Endodermal cell (in vitro differentiated cells): Measurements from ENCODE around the gene GJA5. TPM values are rescaled to one million over a fixed set of nuclear protein-coding genes. Genes with fewer than 3 reads are reported as not detected.
A peak's percentile ranks its signal among the peaks of the same experiment; 100 is the strongest.

ENCODE experiments used
- DNase-seq: peaks from one replicate; pipeline ENCODE4 v3.0.0-alpha.2; 2017
- H3K27ac ChIP-seq: 2 replicates; pipeline ENCODE4 v1.5.1; 2013; ENCODE audit warnings: mild to moderate bottlenecking, low read depth, low read length, moderate library complexity
- H3K27me3 ChIP-seq: 2 replicates; pipeline ENCODE4 v1.6.1; 2013; ENCODE audit warnings: mild to moderate bottlenecking, low read length, moderate library complexity; ENCODE audit not compliant: insufficient read depth, control insufficient read depth, poor library complexity, severe bottlenecking
- H3K36me3 ChIP-seq: 2 replicates; pipeline ENCODE4 v1.7.0; 2013; ENCODE audit warnings: mild to moderate bottlenecking, low read length, moderate library complexity; ENCODE audit not compliant: control insufficient read depth, insufficient read depth
- H3K4me1 ChIP-seq: one replicate; pipeline ENCODE4 v1.7.0; 2013; ENCODE audit warnings: low read length; ENCODE audit not compliant: control insufficient read depth, insufficient read depth
- H3K4me3 ChIP-seq: 2 replicates; pipeline ENCODE4 v1.5.1; 2013; ENCODE audit warnings: mild to moderate bottlenecking, low read length, moderate library complexity
- H3K9ac ChIP-seq: 2 replicates; pipeline ENCODE4 v1.6.1; 2013; ENCODE audit warnings: mild to moderate bottlenecking, low read length, moderate library complexity; ENCODE audit not compliant: poor library complexity, severe bottlenecking; ENCODE audit errors: extremely low read depth
- H3K9me3 ChIP-seq: 2 replicates; pipeline ENCODE4 v1.6.1; 2013; ENCODE audit warnings: mild to moderate bottlenecking, low read length, moderate library complexity; ENCODE audit not compliant: control insufficient read depth
- H3K27ac Mint-ChIP-seq: 2 replicates; pipeline ENCODE4 v1.8.0; 2020; ENCODE audit warnings: mixed read lengths
- H3K27me3 Mint-ChIP-seq: 2 replicates; pipeline ENCODE4 v1.8.0; 2021; ENCODE audit warnings: mild to moderate bottlenecking, mixed read lengths; ENCODE audit not compliant: insufficient read depth
- H3K36me3 Mint-ChIP-seq: 2 replicates; pipeline ENCODE4 v1.8.0; 2020; ENCODE audit warnings: low read depth, mixed read lengths
- H3K4me1 Mint-ChIP-seq: 2 replicates; pipeline ENCODE4 v1.8.0; 2020; ENCODE audit warnings: mixed read lengths
- H3K4me3 Mint-ChIP-seq: 2 replicates; pipeline ENCODE4 v1.8.0; 2020; ENCODE audit warnings: mild to moderate bottlenecking, moderate library complexity, mixed read lengths
- H3K9me3 Mint-ChIP-seq: 2 replicates; pipeline ENCODE4 v1.8.0; 2020; ENCODE audit warnings: mild to moderate bottlenecking, mixed read lengths
- CTCF ChIP-seq: fragments of 200-600 bp; sonication (generic); conservative IDR thresholded peaks from 2 replicates; pipeline ENCODE4 v1.5.0; 2021; ENCODE audit warnings: antibody characterized with exemption, mild to moderate bottlenecking
- WGBS, 2 experiments: methylation state at CpG; one replicate each; pipeline versions ENCODE4 v1.1.5 to v1.1.7; 2013; ENCODE audit warnings: missing lambda C conversion rate in 2 of 2, mixed read lengths in 1 of 2; ENCODE audit not compliant: insufficient coverage in 1 of 2, insufficient read length in 1 of 2; 5-methylcytosine and 5-hydroxymethylcytosine counted together
- total RNA-seq, 2 donors: library from RNA; stranded (reverse); fragmentation: NEBNext Ultra II Directional in 1 of 2; extraction: Animal tissue kit (Norgen Biotek cat#: 25700) in 1 of 2; gene quantifications; 2 replicates in 1 of 2; 3 replicates in 1 of 2; pipeline ENCODE4 v1.2.1, GENCODE V29; 2021

GJA5 gene
- total RNA-seq, 2 donors from 2014 or later: 1.4 to 1.6 TPM

- H3K9me3 Mint-ChIP-seq: no peaks in the 10 kb centered on the region
- peaks cover 62% of the 10 kb centered on the region for H3K27me3 Mint-ChIP-seq
- DNase-seq: peak; percentile 75
- 26 to 34% methylated on average over 8 to 9 of the region's 9 CpGs for WGBS, 2 experiments
- H3K27ac ChIP-seq: no peak overlapping the region
- H3K4me3 ChIP-seq: peak overlapping the region; percentile 15
- no peaks in the 10 kb centered on the region for H3K36me3 Mint-ChIP-seq
- no peaks in the 10 kb centered on the region for H3K9me3 ChIP-seq
- H3K27ac Mint-ChIP-seq: no peak overlapping the region
- peak overlapping the region; percentile 28 for H3K4me3 Mint-ChIP-seq
- H3K27me3 ChIP-seq: peaks cover 42% of the 10 kb centered on the region
- no peak overlapping the region for H3K9ac ChIP-seq
- H3K4me1 Mint-ChIP-seq: peaks cover 20% of the 10 kb centered on the region
- no peaks in the 10 kb centered on the region for H3K36me3 ChIP-seq
- H3K4me1 ChIP-seq: no peaks in the 10 kb centered on the region
- TF ChIP-seq CTCF: no peak
These were observed 12.9 kb upstream of the GJA5 start for GRCh38 chr1:147773215-147773715.

GRCh38 chr1:147772570-147772969, 12.2 kb upstream of the GJA5 start:
- TF ChIP-seq CTCF: no peak
- no peak for DNase-seq
- Histone ChIP-seq H3K9ac (no peak overlapping the region), H3K27ac (no peak overlapping the region), H3K9me3 (no peaks in the 10 kb centered on the region), H3K36me3 (no peaks in the 10 kb centered on the region), H3K4me3 (no peak overlapping the region), H3K27me3 (peaks cover 42% of the 10 kb centered on the region), H3K4me1 (no peaks in the 10 kb centered on the region)
- H3K9me3 Mint-ChIP-seq: no peaks in the 10 kb centered on the region
- peak overlapping the region; percentile 28 for H3K4me3 Mint-ChIP-seq
- 87 to 100% methylated on average over 1 to 4 of the region's 4 CpGs for WGBS, 2 experiments
- no peak overlapping the region for H3K27ac Mint-ChIP-seq
- H3K36me3 Mint-ChIP-seq: no peaks in the 10 kb centered on the region
- H3K27me3 Mint-ChIP-seq: peaks cover 65% of the 10 kb centered on the region
- H3K4me1 Mint-ChIP-seq: peaks cover 18% of the 10 kb centered on the region

GRCh38 chr1:147771226-147772125, 11.1 kb upstream of the GJA5 start:
- H3K27ac Mint-ChIP-seq: no peak overlapping the region
- WGBS, 2 experiments: 95 to 100% methylated on average over 6 to 10 of the region's 10 CpGs
- peaks cover 64% of the 10 kb centered on the region for H3K27me3 Mint-ChIP-seq
- no peak overlapping the region for H3K4me3 Mint-ChIP-seq
- no peaks in the 10 kb centered on the region for H3K36me3 Mint-ChIP-seq
- no peak overlapping the region for H3K9ac ChIP-seq
- H3K9me3 Mint-ChIP-seq: no peaks in the 10 kb centered on the region
- peaks cover 42% of the 10 kb centered on the region for H3K27me3 ChIP-seq
- H3K9me3 ChIP-seq: no peaks in the 10 kb centered on the region
- H3K4me3 ChIP-seq: no peak overlapping the region
- H3K4me1 Mint-ChIP-seq: peaks cover 11% of the 10 kb centered on the region
- no peak for TF ChIP-seq CTCF
- no peaks in the 10 kb centered on the region for H3K36me3 ChIP-seq
- no peak for DNase-seq
- H3K27ac ChIP-seq: no peak overlapping the region
- no peaks in the 10 kb centered on the region for H3K4me1 ChIP-seq
